IPS-20b (cell line): ENCODE measurements around the gene SYF2.

Experiments
- H3K27ac ChIP-seq: one replicate; pipeline ENCODE4 v1.5.1; 2013; ENCODE audit warnings: low read length
- H3K27me3 ChIP-seq: 2 replicates; pipeline ENCODE4 v1.6.1; 2013; ENCODE audit warnings: mild to moderate bottlenecking, low read length, inconsistent platforms; ENCODE audit not compliant: insufficient read depth
- H3K36me3 ChIP-seq: 2 replicates; pipeline ENCODE4 v1.6.1; 2013; ENCODE audit warnings: low read depth, mild to moderate bottlenecking, inconsistent platforms, low read length, moderate library complexity; ENCODE audit not compliant: insufficient read depth
- H3K4me1 ChIP-seq: 2 replicates; pipeline ENCODE4 v1.6.1; 2013; ENCODE audit warnings: mild to moderate bottlenecking, control low read depth, inconsistent platforms, low read length, moderate library complexity; ENCODE audit not compliant: insufficient read depth
- H3K4me3 ChIP-seq: 2 replicates; pipeline ENCODE4 v1.5.1; 2013; ENCODE audit warnings: mild to moderate bottlenecking, low read length, inconsistent platforms
- H3K9ac ChIP-seq: 2 replicates; pipeline ENCODE4 v1.6.1; 2013; ENCODE audit warnings: low read depth, mild to moderate bottlenecking, inconsistent platforms, low read length, moderate library complexity
- H3K9me3 ChIP-seq: 2 replicates; pipeline ENCODE4 v1.6.1; 2013; ENCODE audit warnings: mild to moderate bottlenecking, low read depth, low read length, inconsistent platforms; ENCODE audit not compliant: insufficient read depth

Gene SYF2

GRCh38 chr1:25217015-25217414 lies 15.3 kb downstream of the SYF2 start:
- Histone ChIP-seq H3K27ac (no peak overlapping the region), H3K27me3 (no peaks in the 10 kb centered on the region), H3K36me3 (peaks cover 14% of the 10 kb centered on the region), H3K4me3 (no peak overlapping the region), H3K9ac (no peak overlapping the region), H3K4me1 (no peaks in the 10 kb centered on the region), H3K9me3 (no peaks in the 10 kb centered on the region)

- H3K36me3 ChIP-seq, result peaks cover 5% of the 10 kb centered on the region
- no peak overlapping the region for H3K4me3 ChIP-seq
- H3K27ac ChIP-seq, result no peak overlapping the region
- no peaks in the 10 kb centered on the region for H3K4me1 ChIP-seq
- H3K9ac ChIP-seq, result no peak overlapping the region
- H3K27me3 ChIP-seq, result no peaks in the 10 kb centered on the region
- H3K9me3 ChIP-seq, result no peaks in the 10 kb centered on the region
Observed at GRCh38 chr1:25216123-25216522, 16.2 kb downstream of the SYF2 start.

- Histone ChIP-seq H3K4me1 (no peaks in the 10 kb centered on the region), H3K9ac (no peak overlapping the region), H3K27ac (no peak overlapping the region), H3K27me3 (no peaks in the 10 kb centered on the region), H3K36me3 (no peaks in the 10 kb centered on the region), H3K9me3 (no peaks in the 10 kb centered on the region), H3K4me3 (no peak overlapping the region)
Observed at GRCh38 chr1:25212725-25213124, 19.6 kb downstream of the SYF2 start.

- Histone ChIP-seq H3K27ac (no peak overlapping the region), H3K9me3 (no peaks in the 10 kb centered on the region), H3K9ac (no peak overlapping the region), H3K36me3 (no peaks in the 10 kb centered on the region), H3K4me3 (no peak overlapping the region), H3K27me3 (no peaks in the 10 kb centered on the region), H3K4me1 (no peaks in the 10 kb centered on the region)
Observed at GRCh38 chr1:25210728-25211127, 21.6 kb downstream of the SYF2 start.

- no peaks in the 10 kb centered on the region for H3K4me1 ChIP-seq
- no peaks in the 10 kb centered on the region for H3K27me3 ChIP-seq
- no peak overlapping the region for H3K27ac ChIP-seq
- no peaks in the 10 kb centered on the region for H3K36me3 ChIP-seq
- H3K9ac ChIP-seq, result no peak overlapping the region
- no peaks in the 10 kb centered on the region for H3K9me3 ChIP-seq
- no peak overlapping the region for H3K4me3 ChIP-seq
Observed at GRCh38 chr1:25209516-25209915, 22.8 kb downstream of the SYF2 start.

- no peaks in the 10 kb centered on the region for H3K36me3 ChIP-seq
- no peaks in the 10 kb centered on the region for H3K9me3 ChIP-seq
- H3K4me1 ChIP-seq, result peaks cover 5% of the 10 kb centered on the region; the same call in 1 of the 2 replicates
- no peaks in the 10 kb centered on the region for H3K27me3 ChIP-seq
- no peak overlapping the region for H3K9ac ChIP-seq
- H3K27ac ChIP-seq, result no peak overlapping the region
- no peak overlapping the region for H3K4me3 ChIP-seq
Observed at GRCh38 chr1:25208561-25209222, 23.6 kb downstream of the SYF2 start.

GRCh38 chr1:25208092-25208491 lies 24.2 kb downstream of the SYF2 start:
- no peak overlapping the region for H3K27ac ChIP-seq
- H3K9me3 ChIP-seq, result no peaks in the 10 kb centered on the region
- H3K27me3 ChIP-seq, result no peaks in the 10 kb centered on the region
- H3K4me1 ChIP-seq, result peaks cover 5% of the 10 kb centered on the region; the same call in 1 of the 2 replicates
- H3K4me3 ChIP-seq, result no peak overlapping the region
- no peaks in the 10 kb centered on the region for H3K36me3 ChIP-seq
- H3K9ac ChIP-seq, result no peak overlapping the region

GRCh38 chr1:25206201-25206600 lies 26.1 kb downstream of the SYF2 start:
- H3K4me1 ChIP-seq, result peaks cover 5% of the 10 kb centered on the region; the same call in 1 of the 2 replicates
- H3K9ac ChIP-seq, result no peak overlapping the region
- no peaks in the 10 kb centered on the region for H3K27me3 ChIP-seq
- no peaks in the 10 kb centered on the region for H3K36me3 ChIP-seq
- no peaks in the 10 kb centered on the region for H3K9me3 ChIP-seq
- H3K4me3 ChIP-seq, result no peak overlapping the region
- H3K27ac ChIP-seq, result no peak overlapping the region

GRCh38 chr1:25205786-25206185 lies 26.5 kb downstream of the SYF2 start:
- H3K9ac ChIP-seq, result no peak overlapping the region
- H3K4me3 ChIP-seq, result no peak overlapping the region
- peaks cover 5% of the 10 kb centered on the region; the same call in 1 of the 2 replicates for H3K4me1 ChIP-seq
- H3K36me3 ChIP-seq, result no peaks in the 10 kb centered on the region
- no peaks in the 10 kb centered on the region for H3K27me3 ChIP-seq
- no peaks in the 10 kb centered on the region for H3K9me3 ChIP-seq
- no peak overlapping the region for H3K27ac ChIP-seq

- Histone ChIP-seq H3K27me3 (no peaks in the 10 kb centered on the region), H3K27ac (no peak overlapping the region), H3K9ac (no peak overlapping the region), H3K4me1 (peaks cover 5% of the 10 kb centered on the region; the same call in 1 of the 2 replicates), H3K4me3 (no peak overlapping the region), H3K9me3 (no peaks in the 10 kb centered on the region), H3K36me3 (no peaks in the 10 kb centered on the region)
Observed at GRCh38 chr1:25204797-25205480, 27.4 kb downstream of the SYF2 start.

GRCh38 chr1:25201006-25201405 lies 31.3 kb downstream of the SYF2 start:
- Histone ChIP-seq H3K27ac (no peak overlapping the region), H3K36me3 (no peaks in the 10 kb centered on the region), H3K9me3 (no peaks in the 10 kb centered on the region), H3K4me1 (peaks cover 5% of the 10 kb centered on the region; the same call in 1 of the 2 replicates), H3K9ac (no peak overlapping the region), H3K27me3 (no peaks in the 10 kb centered on the region), H3K4me3 (no peak overlapping the region)
